GM23248 (cell line): ENCODE results near the gene TEX22. TPM values are rescaled to one million over a fixed set of nuclear protein-coding genes. Genes with fewer than 3 reads are reported as not detected.

Experiments
- DNase-seq: peaks from one replicate; pipeline ENCODE4 v3.0.0-alpha.2; 2015
- H2AFZ ChIP-seq: fragments of 200-600 bp; sonication (generic); 2 replicates; pipeline ENCODE4 v1.6.1; 2016; ENCODE audit warnings: antibody characterized with exemption
- H3F3A ChIP-seq: fragments of 200-600 bp; sonication (generic); 2 replicates; pipeline ENCODE4 v1.6.1; 2016; ENCODE audit warnings: mild to moderate bottlenecking, antibody characterized with exemption, mixed run types; ENCODE audit not compliant: insufficient read depth
- H3K27ac ChIP-seq: fragments of 200-600 bp; sonication (generic); 2 replicates; pipeline ENCODE4 v1.5.1; 2016; ENCODE audit warnings: mild to moderate bottlenecking
- H3K27me3 ChIP-seq: fragments of 200-600 bp; sonication (generic); replicated peaks from 2 replicates; pipeline ENCODE4 v1.6.1; 2016; ENCODE audit warnings: mild to moderate bottlenecking; ENCODE audit not compliant: insufficient read depth
- H3K36me3 ChIP-seq: fragments of 200-600 bp; sonication (generic); 2 replicates; pipeline ENCODE4 v1.6.1; 2016; ENCODE audit warnings: low read depth, mild to moderate bottlenecking
- H3K4me1 ChIP-seq: fragments of 200-600 bp; sonication (generic); 2 replicates; pipeline ENCODE4 v1.6.1; 2016; ENCODE audit warnings: mild to moderate bottlenecking; ENCODE audit not compliant: insufficient read depth
- H3K4me2 ChIP-seq: fragments of 200-600 bp; sonication (generic); one replicate; pipeline ENCODE4 v1.6.1; 2016; ENCODE audit warnings: mild to moderate bottlenecking; ENCODE audit not compliant: unreplicated experiment
- H3K4me3 ChIP-seq: fragments of 200-600 bp; sonication (generic); 2 replicates; pipeline ENCODE4 v1.5.1; 2016; ENCODE audit warnings: mild to moderate bottlenecking
- H3K79me2 ChIP-seq: fragments of 200-600 bp; sonication (generic); 2 replicates; pipeline ENCODE4 v1.6.1; 2016; ENCODE audit warnings: mild to moderate bottlenecking; ENCODE audit not compliant: insufficient read depth
- H3K9ac ChIP-seq: fragments of 200-600 bp; sonication (generic); 2 replicates; pipeline ENCODE4 v1.6.1; 2016; ENCODE audit warnings: mild to moderate bottlenecking
- H3K9me2 ChIP-seq: fragments of 200-600 bp; sonication (generic); 2 replicates; pipeline ENCODE4 v1.6.1; 2016; ENCODE audit warnings: mixed run types, mild to moderate bottlenecking, moderate library complexity; ENCODE audit not compliant: insufficient read depth
- H3K9me3 ChIP-seq: fragments of 200-600 bp; sonication (generic); one replicate; pipeline ENCODE4 v1.6.1; 2017; ENCODE audit warnings: low read depth
- H4K20me1 ChIP-seq: fragments of 200-600 bp; sonication (generic); 2 replicates; pipeline ENCODE4 v1.6.0; 2016; ENCODE audit not compliant: insufficient read depth
- EZH2 ChIP-seq: fragments of 200-600 bp; sonication (generic); IDR thresholded peaks from 2 replicates; pipeline ENCODE4 v1.6.1; 2018; ENCODE audit warnings: antibody characterized with exemption, mild to moderate bottlenecking; ENCODE audit not compliant: insufficient read depth, poor library complexity, severe bottlenecking
- EZH2phosphoT487 ChIP-seq: fragments of 200-600 bp; sonication (generic); IDR thresholded peaks from 2 replicates; pipeline ENCODE4 v1.6.1; 2018; ENCODE audit warnings: antibody characterized with exemption, moderate library complexity, mild to moderate bottlenecking, low read depth; ENCODE audit not compliant: insufficient read depth
- WGBS, 2 experiments: methylation state at CpG; one replicate each; pipeline ENCODE4 v1.1.6; 2015 to 2017; ENCODE audit warnings: low lambda C conversion rate in 2 of 2, low coverage in 1 of 2; ENCODE audit errors: missing lambda C conversion rate in 2 of 2; 5-methylcytosine and 5-hydroxymethylcytosine counted together
- in situ Hi-C: fragments of 300-500 bp; cut with MboI; formaldehyde crosslinking; loops from 2 replicates; pipeline ENCODE4 v1.15.0; 2020
- polyA plus RNA-seq: library from polyadenylated mRNA; unstranded; fragments of >200 nt; fragmentation: Nextera tagmentation; extraction: Ambion mirVana; gene quantifications from 2 replicates; pipeline ENCODE4 v1.2.1, GENCODE V29; 2016
- total RNA-seq: library from RNA; depleted of rRNA; stranded (reverse); fragments of >200 nt; shearing (Covaris generic); gene quantifications from 2 replicates; pipeline ENCODE4 v1.2.3, GENCODE V29; 2014

Gene TEX22
- total and polyA plus RNA-seq, 2 experiments from 2014 or later = 0.43 to 0.46 TPM

DNA sequence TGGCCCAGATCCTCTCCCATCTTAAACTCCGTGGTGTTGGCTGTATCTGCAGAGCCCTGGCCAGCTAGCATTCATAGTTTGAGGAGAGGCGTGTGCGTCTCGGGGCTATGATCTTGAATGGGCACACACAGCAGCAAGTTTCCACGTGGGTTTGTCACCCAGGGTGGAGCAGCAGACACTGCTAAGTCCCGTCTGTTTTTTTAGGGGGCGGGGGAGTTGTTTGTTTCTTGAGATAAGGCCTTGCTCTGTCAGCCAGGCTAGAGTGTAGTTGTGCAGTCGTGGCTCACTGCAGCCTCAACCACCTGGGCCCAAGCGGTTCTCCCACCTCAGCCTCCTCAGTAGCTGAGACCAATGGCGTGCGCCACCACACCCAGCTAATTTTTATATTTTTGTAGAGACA lies 20.1 kb upstream of the TEX22 start:
- no peak for DNase-seq
- no peaks in the 10 kb centered on the region for H3K27me3 ChIP-seq
- no peaks in the 10 kb centered on the region for H3K9me2 ChIP-seq
- TF ChIP-seq EZH2phosphoT487 (no peak), EZH2 (no peak)
- WGBS, 2 experiments = 89 to 93% methylated on average over 11 of the region's 11 CpGs
- H3K36me3 ChIP-seq = no peaks in the 10 kb centered on the region
- H3K79me2 ChIP-seq = no peaks in the 10 kb centered on the region
- no peak overlapping the region for H2AFZ ChIP-seq
- no peaks in the 10 kb centered on the region for H3K9me3 ChIP-seq
- H3K9ac ChIP-seq = no peak overlapping the region
- no peak overlapping the region for H3K27ac ChIP-seq
- no peak overlapping the region for H3K4me3 ChIP-seq
- H3F3A ChIP-seq = no peaks in the 10 kb centered on the region
- H4K20me1 ChIP-seq = no peaks in the 10 kb centered on the region
- in situ Hi-C loops = no loop called here
- H3K4me2 ChIP-seq = no peak overlapping the region
- H3K4me1 ChIP-seq = no peaks in the 10 kb centered on the region

DNA sequence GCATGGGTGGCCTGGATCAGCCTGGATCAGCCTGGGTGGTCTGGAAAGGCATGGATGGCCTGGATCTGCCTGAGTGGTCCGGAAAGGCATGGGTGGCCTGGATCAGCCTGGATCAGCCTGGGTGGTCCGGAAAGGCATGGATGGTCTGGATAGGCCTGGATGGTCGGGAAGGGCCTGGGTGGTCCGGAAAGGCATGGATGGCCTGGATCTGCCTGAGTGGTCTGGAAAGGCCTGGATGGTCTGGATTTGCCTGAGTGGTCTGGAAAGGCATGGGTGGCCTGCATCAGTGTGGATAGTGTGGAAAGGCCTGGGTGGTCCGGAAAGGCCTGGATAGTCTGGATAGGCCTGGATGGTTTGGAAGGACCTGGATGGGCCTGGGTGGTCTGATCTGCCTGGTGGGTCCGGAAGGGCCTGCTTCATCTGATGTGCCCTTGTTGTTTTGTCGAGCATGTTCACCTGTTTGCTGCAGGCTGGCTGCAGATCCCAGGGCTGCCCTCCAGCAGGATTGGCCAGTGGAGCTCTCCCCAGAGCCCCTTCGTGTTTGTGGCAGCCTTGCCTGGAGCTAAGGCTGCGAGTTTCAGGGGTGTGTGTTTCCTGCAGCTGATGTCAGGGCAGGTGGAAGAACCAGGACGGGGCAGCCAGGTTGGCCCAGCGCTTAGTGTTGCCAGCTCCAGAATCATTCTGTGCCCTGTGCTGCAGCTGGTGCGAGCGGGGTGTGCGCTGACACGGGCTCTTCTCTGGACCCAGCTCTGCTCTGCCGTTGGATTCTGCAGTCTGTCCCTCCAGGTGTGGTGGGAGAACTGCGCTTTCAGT lies 19.3 kb upstream of the TEX22 start:
- in situ Hi-C loops = no loop called here
- Histone ChIP-seq H3F3A (no peaks in the 10 kb centered on the region), H3K9ac (no peak overlapping the region), H3K9me2 (no peaks in the 10 kb centered on the region), H3K4me1 (no peaks in the 10 kb centered on the region), H3K79me2 (no peaks in the 10 kb centered on the region), H3K4me2 (no peak overlapping the region), H3K9me3 (no peaks in the 10 kb centered on the region), H4K20me1 (no peaks in the 10 kb centered on the region), H3K36me3 (no peaks in the 10 kb centered on the region), H3K27me3 (no peaks in the 10 kb centered on the region), H3K27ac (no peak overlapping the region), H2AFZ (no peak overlapping the region), H3K4me3 (no peak overlapping the region)
- WGBS, 2 experiments = 95 to 97% methylated on average over 17 of the region's 17 CpGs
- TF ChIP-seq EZH2 = no peak
- TF ChIP-seq EZH2phosphoT487 = no peak
- DNase-seq = no peak

DNA sequence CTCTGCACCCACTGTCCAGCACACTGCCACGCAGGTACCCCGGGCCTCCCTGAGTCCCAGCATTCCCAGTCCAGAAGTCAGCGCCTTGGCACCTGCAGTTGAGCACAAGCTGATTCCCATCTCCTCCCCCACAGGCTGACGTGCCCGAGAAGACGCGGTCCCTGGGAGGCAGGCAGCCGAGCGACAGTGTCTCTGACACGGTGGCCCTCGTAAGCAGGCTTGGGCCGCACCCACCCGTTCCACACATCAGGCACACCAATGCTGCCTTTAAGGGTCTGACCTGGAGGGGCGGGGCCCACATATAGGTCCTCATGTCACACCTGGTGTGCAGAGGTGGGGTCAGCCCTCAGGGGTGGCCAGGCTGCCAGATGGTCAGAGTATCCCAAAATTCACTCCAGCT lies 18.4 kb upstream of the TEX22 start:
- no peak overlapping the region for H2AFZ ChIP-seq
- H3F3A ChIP-seq = no peaks in the 10 kb centered on the region
- H3K4me1 ChIP-seq = no peaks in the 10 kb centered on the region
- H3K4me3 ChIP-seq = no peak overlapping the region
- H3K9ac ChIP-seq = no peak overlapping the region
- H3K9me3 ChIP-seq = no peaks in the 10 kb centered on the region
- no peaks in the 10 kb centered on the region for H4K20me1 ChIP-seq
- H3K4me2 ChIP-seq = no peak overlapping the region
- H3K36me3 ChIP-seq = no peaks in the 10 kb centered on the region
- in situ Hi-C loops = no loop called here
- no peak overlapping the region for H3K27ac ChIP-seq
- H3K9me2 ChIP-seq = no peaks in the 10 kb centered on the region
- TF ChIP-seq EZH2 (no peak), EZH2phosphoT487 (no peak)
- no peak for DNase-seq
- H3K27me3 ChIP-seq = no peaks in the 10 kb centered on the region
- no peaks in the 10 kb centered on the region for H3K79me2 ChIP-seq
- WGBS, 2 experiments = 91 to 94% methylated on average over 13 to 14 of the region's 14 CpGs

DNA sequence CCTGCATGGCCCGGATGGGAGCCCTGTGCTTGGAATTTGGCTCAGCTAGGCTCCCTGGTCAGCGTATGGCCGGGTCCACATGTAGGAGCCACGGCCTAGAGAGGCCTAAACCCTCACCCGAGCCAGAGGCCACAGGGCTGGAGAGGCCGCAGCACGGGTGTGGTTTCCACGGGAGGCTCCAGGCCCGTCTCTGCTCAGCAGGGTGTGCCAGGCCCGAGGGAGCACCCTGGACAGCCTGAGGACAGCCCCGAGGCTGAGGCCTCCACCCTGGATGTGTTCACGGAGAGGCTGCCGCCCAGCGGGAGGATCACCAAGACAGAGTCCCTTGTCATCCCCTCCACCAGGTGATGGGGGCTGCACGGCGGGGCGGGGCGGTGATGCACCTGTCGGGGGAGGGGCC lies 17.6 kb upstream of the TEX22 start:
- WGBS, 2 experiments = 77 to 82% methylated on average over 13 to 19 of the region's 19 CpGs
- TF ChIP-seq EZH2 = no peak
- TF ChIP-seq EZH2phosphoT487 = no peak
- in situ Hi-C loops = no loop called here
- H3K79me2 ChIP-seq = no peaks in the 10 kb centered on the region
- no peak overlapping the region for H2AFZ ChIP-seq
- no peak overlapping the region for H3K4me2 ChIP-seq
- no peaks in the 10 kb centered on the region for H3K27me3 ChIP-seq
- H3K27ac ChIP-seq = no peak overlapping the region
- H3K4me3 ChIP-seq = no peak overlapping the region
- no peak for DNase-seq
- no peaks in the 10 kb centered on the region for H3K4me1 ChIP-seq
- H3K36me3 ChIP-seq = no peaks in the 10 kb centered on the region
- H3F3A ChIP-seq = no peaks in the 10 kb centered on the region
- H3K9ac ChIP-seq = no peak overlapping the region
- no peaks in the 10 kb centered on the region for H3K9me3 ChIP-seq
- H4K20me1 ChIP-seq = no peaks in the 10 kb centered on the region
- H3K9me2 ChIP-seq = no peaks in the 10 kb centered on the region
